D721Med (cell line): Measurements from ENCODE around the gene HDHD3.

ENCODE experiments used
- DNase-seq: peaks from one replicate; pipeline ENCODE4 v3.0.0; 2011; ENCODE audit warnings: low spot score; ENCODE audit not compliant: insufficient read length
- FAIRE-seq: peaks from 2 replicates; lab custom pipeline; 2011; peaks lifted over from hg19 to GRCh38; lab: Jason Lieb, UNC
- CTCF ChIP-seq: IDR thresholded peaks from 2 replicates; pipeline ENCODE4 v1.5.1; 2012; ENCODE audit warnings: mild to moderate bottlenecking, control low read depth; ENCODE audit not compliant: insufficient read depth; ENCODE audit errors: missing control alignments

HDHD3 gene

DNA sequence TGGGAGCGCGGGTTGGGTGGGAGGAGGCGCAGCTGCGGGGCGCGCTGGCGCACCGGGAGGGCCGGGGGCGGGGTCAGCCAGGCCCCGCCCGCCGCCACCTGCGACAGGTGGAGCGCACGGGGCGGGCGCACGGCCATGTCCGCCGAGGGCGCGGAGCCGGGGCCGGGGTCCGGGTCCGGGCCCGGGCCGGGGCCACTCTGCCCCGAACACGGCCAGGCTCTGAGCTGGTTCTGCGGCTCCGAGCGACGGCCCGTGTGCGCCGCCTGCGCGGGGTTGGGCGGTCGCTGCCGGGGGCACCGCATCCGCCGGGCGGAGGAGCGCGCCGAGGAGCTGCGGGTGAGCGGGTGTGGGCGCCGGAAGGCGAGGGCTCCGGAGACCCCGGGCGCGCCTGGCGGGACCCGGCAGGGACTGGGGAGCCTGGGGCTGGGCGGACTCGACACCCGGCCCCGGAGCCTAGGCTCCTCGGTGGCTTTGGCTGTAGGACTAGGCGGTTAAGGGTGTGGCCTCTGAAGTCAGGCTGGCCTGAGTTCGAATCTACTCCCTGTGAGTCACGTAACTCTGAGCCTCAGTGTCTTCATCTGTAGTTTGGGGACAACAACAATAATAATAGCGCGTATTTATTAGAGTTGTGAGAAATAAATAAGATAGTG, 27.2 kb downstream of the HDHD3 start, which contains the start of gene BSPRY:
TSS of gene BSPRY (plus strand) at position 97 of the 650 bp plus-strand sequence. CDS start at position 136, 39 bp downstream.
- DNase-seq (no peak), FAIRE-seq (no peak)
- no peak for TF ChIP-seq CTCF

DNA sequence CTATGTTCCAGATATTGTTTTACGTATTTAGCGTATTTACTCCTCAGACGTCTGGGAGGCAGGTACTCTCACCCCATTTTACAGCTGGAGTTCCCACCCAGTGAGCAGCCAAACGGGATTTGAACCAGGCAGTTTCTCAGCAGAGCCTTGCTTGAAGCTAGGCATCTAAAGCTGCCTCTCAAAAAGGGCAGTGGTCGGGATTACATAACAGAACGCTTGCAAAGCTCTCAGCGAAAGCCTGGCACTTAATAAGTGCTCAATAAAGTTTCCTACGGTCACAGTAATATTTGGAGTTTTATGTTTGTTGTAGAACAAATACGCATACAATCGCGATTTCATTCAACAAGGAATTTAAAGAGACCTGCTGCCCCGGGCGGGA, 27.7 kb downstream of the HDHD3 start:
- FAIRE-seq (no peak), DNase-seq (no peak)
- TF ChIP-seq CTCF: no peak

GRCh38 chr9:113348437-113348836, 28.3 kb downstream of the HDHD3 start:
- no peak for FAIRE-seq
- no peak for TF ChIP-seq CTCF
- DNase-seq: no peak

DNA sequence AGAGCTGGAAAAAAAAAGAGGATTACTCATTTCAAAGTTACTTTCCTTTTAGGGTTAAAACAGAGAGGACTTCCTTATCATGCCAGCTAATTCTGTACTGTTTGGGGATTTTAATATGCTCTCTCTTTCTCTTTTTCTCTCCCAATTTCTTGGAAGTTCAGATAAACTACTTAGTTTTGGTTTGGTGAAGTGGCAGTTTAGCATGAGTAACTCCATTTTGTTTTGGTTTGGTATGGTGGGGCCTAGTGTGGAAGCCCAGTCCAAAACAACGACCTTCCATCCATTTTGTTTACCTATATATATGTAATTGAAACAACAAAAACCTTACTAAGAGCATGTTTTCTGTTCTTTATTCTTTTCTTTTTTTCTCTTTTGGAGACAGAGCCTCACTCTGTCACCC, 31.1 kb downstream of the HDHD3 start:
- FAIRE-seq: no peak
- no peak for TF ChIP-seq CTCF

GRCh38 chr9:113345190-113345589, 31.6 kb downstream of the HDHD3 start:
- DNase-seq: no peak
- FAIRE-seq: no peak
- no peak for TF ChIP-seq CTCF

More for the DNA sequence above, 31.1 kb downstream of the HDHD3 start:
- no peak for DNase-seq

GRCh38 chr9:113343732-113344231, 33.0 kb downstream of the HDHD3 start:
- no peak for TF ChIP-seq CTCF
- DNase-seq: no peak
- no peak for FAIRE-seq

DNA sequence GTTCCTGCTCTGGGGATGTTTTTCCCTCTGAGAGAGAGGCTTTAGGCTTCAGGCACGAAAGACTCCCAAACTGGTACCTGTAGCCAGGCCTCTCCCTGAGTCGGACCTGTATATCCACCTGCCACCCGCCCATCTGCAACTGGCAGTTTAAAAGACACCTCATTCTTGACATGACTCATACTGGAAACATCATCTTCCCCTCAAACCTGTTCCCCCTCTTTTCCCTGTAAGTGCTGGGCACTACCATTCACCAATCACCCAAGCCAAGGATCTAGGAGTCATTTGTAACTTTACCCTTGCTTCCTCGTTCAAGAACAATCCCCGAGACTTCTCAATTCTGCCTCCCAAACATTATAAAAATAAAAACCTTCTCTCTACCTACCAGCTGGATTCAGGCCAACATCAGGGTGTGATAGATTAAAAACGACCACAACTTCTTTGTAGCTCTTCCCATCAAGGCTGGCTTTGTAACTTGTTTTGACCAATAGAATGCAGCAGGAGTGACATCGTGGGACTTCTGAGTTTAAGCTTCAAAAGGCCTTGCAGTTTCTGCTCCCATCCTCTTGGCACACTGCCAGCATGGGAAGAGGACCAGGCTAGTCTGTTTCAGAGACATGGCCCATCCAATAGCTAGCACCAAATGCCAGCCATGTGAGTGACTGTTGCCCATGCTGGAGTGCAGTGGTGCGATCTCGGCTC, 34.9 kb downstream of the HDHD3 start:
- no peak for FAIRE-seq
- no peak for DNase-seq
- no peak for TF ChIP-seq CTCF
